OCI-LY7 (cell line): ENCODE data around the gene SHOC2. TPM values are rescaled to one million over a fixed set of nuclear protein-coding genes. Genes with fewer than 3 reads are reported as not detected.

Experiments used
- BruUV-seq: library from RNA; stranded (reverse); fragments of 400-500 nt; replicated peaks from 2 replicates; lab custom pipeline; 2021; lab: Mats Ljungman, UMichigan
- CTCF ChIA-PET: fragments of 300-600 bp; sonication (Branson Sonifier 250); formaldehyde crosslinking; loops from one replicate; lab custom pipeline; 2022; ENCODE audit warnings: antibody characterized with exemption; ENCODE audit not compliant: unreplicated experiment; lab: Charles Lee
- POLR2A ChIA-PET: fragments of 300-600 bp; sonication (Branson Sonifier 250); formaldehyde crosslinking; loops from one replicate; lab custom pipeline; 2022; ENCODE audit warnings: antibody characterized with exemption; lab: Charles Lee
- DNase-seq: peaks from one replicate; pipeline ENCODE4 v3.0.0-alpha.2; 2015; ENCODE audit warnings: low spot score
- H2AFZ ChIP-seq: fragments of 200-600 bp; sonication (generic), shearing (Covaris generic); 2 replicates; pipeline ENCODE4 v1.6.1; 2014; ENCODE audit warnings: mild to moderate bottlenecking, antibody characterized with exemption, low read length, moderate library complexity
- H3K27ac ChIP-seq: fragments of 200-600 bp; sonication (generic); 2 replicates; pipeline ENCODE4 v1.5.1; 2014; ENCODE audit warnings: mixed run types, low read depth, mild to moderate bottlenecking, moderate library complexity, low read length, inconsistent platforms; ENCODE audit not compliant: poor library complexity, severe bottlenecking
- H3K36me3 ChIP-seq: fragments of 200-600 bp; sonication (generic); 2 replicates; pipeline ENCODE4 v1.6.1; 2014; ENCODE audit warnings: mild to moderate bottlenecking, antibody characterized with exemption, low read length, moderate library complexity, mixed read lengths; ENCODE audit not compliant: insufficient read depth
- H3K4me1 ChIP-seq: fragments of 200-600 bp; sonication (generic); 2 replicates; pipeline ENCODE4 v1.5.1; 2014; ENCODE audit warnings: mild to moderate bottlenecking, low read length; ENCODE audit not compliant: insufficient read depth, poor library complexity, severe bottlenecking
- H3K4me2 ChIP-seq: fragments of 200-600 bp; sonication (generic); 2 replicates; pipeline ENCODE4 v1.6.1; 2014; ENCODE audit warnings: mild to moderate bottlenecking, low read length
- H3K4me3 ChIP-seq: fragments of 200-600 bp; sonication (generic); 2 replicates; pipeline ENCODE4 v1.5.1; 2014; ENCODE audit warnings: mild to moderate bottlenecking, low read depth, low read length; ENCODE audit not compliant: poor library complexity, severe bottlenecking
- H3K79me2 ChIP-seq: fragments of 200-600 bp; sonication (generic); 2 replicates; pipeline ENCODE4 v1.6.1; 2016; ENCODE audit warnings: low read depth, mild to moderate bottlenecking, low read length, moderate library complexity, mixed read lengths; ENCODE audit not compliant: insufficient read depth
- H3K9me2 ChIP-seq: fragments of 200-600 bp; sonication (generic); 2 replicates; pipeline ENCODE4 v1.6.1; 2016; ENCODE audit warnings: mild to moderate bottlenecking, low read length, mixed read lengths; ENCODE audit not compliant: insufficient read depth
- H3K9me3 ChIP-seq: fragments of 200-600 bp; sonication (generic); 2 replicates; pipeline ENCODE4 v1.6.1; 2014; ENCODE audit warnings: mild to moderate bottlenecking, mixed run types, low read length, mixed read lengths
- H4K20me1 ChIP-seq: fragments of 200-600 bp; sonication (generic); 2 replicates; pipeline ENCODE4 v1.6.1; 2014; ENCODE audit warnings: mild to moderate bottlenecking, antibody characterized with exemption, low read length, moderate library complexity, mixed read lengths; ENCODE audit not compliant: insufficient read depth
- CTCF ChIP-seq: fragments of 200-600 bp; sonication (generic); conservative IDR thresholded peaks from 2 replicates; pipeline ENCODE4 v1.5.1; 2014; ENCODE audit warnings: mild to moderate bottlenecking, antibody characterized with exemption, low read length, moderate library complexity, mixed read lengths
- EZH2phosphoT487 ChIP-seq: fragments of 200-600 bp; sonication (generic); IDR thresholded peaks from 2 replicates; pipeline ENCODE4 v1.6.1; 2018; ENCODE audit warnings: low read depth, borderline replicate concordance, mild to moderate bottlenecking, mixed run types, antibody characterized with exemption, low read length, moderate library complexity, mixed read lengths
- intact Hi-C: fragments of 100-400 bp; cut with micrococcal nuclease; formaldehyde crosslinking; loops from one replicate; pipeline ENCODE4 v1.10.0; 2022; ENCODE audit not compliant: unreplicated experiment
- total RNA-seq, 2 experiments: library from RNA; depleted of rRNA in 1 of 2; stranded (reverse); fragments of >200 nt in 1 of 2; shearing (Covaris generic) in 1 of 2; gene quantifications; 2 replicates each; pipeline ENCODE4 v1.2.3, GENCODE V29; 2014 to 2022

SHOC2 gene
- total RNA-seq, 2 experiments from 2014 or later, result 54.1 to 92.2 TPM

GRCh38 chr10:110994406-110995086, 75.1 kb downstream of the SHOC2 start:
- Histone ChIP-seq H3K9me3 (peaks cover 4% of the 10 kb centered on the region; the same call in 1 of the 2 replicates), H3K9me2 (no peaks in the 10 kb centered on the region), H3K79me2 (peaks cover 92% of the 10 kb centered on the region; the same call in 1 of the 2 replicates), H4K20me1 (no peaks in the 10 kb centered on the region), H3K4me2 (no peak overlapping the region), H3K27ac (no peak overlapping the region), H3K36me3 (peaks cover 82% of the 10 kb centered on the region), H2AFZ (no peak overlapping the region), H3K4me1 (no peaks in the 10 kb centered on the region), H3K4me3 (no peak overlapping the region)
- DNase-seq, result no peak
- POLR2A ChIA-PET, result no interaction called here
- no peak for TF ChIP-seq EZH2phosphoT487
- TF ChIP-seq CTCF, result no peak
- BruUV-seq, result no TSS peak
- intact Hi-C loops, result no loop called here
- CTCF ChIA-PET, result no interaction called here

- no peak for TF ChIP-seq CTCF
- no peak for TF ChIP-seq EZH2phosphoT487
- H3K79me2 ChIP-seq, result peaks cover 95% of the 10 kb centered on the region; the same call in 1 of the 2 replicates
- no peaks in the 10 kb centered on the region for H3K9me3 ChIP-seq
- CTCF ChIA-PET, result interaction anchor here (1.1 kb wide), 1 partner anchor 49 kb away, joined by 3 read pairs; no protein-coding TSS in a partner anchor
- no peak overlapping the region for H3K27ac ChIP-seq
- no peak overlapping the region for H3K4me2 ChIP-seq
- intact Hi-C loops, result no loop called here
- peaks cover 84% of the 10 kb centered on the region for H3K36me3 ChIP-seq
- DNase-seq, result no peak
- H4K20me1 ChIP-seq, result no peaks in the 10 kb centered on the region
- no peaks in the 10 kb centered on the region for H3K4me1 ChIP-seq
- POLR2A ChIA-PET, result interaction anchor here (0.9 kb wide), 1 partner anchor 12 kb away, joined by 4 read pairs; no protein-coding TSS in a partner anchor
- no peak overlapping the region for H3K4me3 ChIP-seq
- H2AFZ ChIP-seq, result no peak overlapping the region
- no peaks in the 10 kb centered on the region for H3K9me2 ChIP-seq
- no TSS peak for BruUV-seq
Measured at GRCh38 chr10:110995301-110995700, 75.9 kb downstream of the SHOC2 start.

- no peaks in the 10 kb centered on the region for H3K9me3 ChIP-seq
- no peak for DNase-seq
- TF ChIP-seq EZH2phosphoT487 (no peak), CTCF (no peak)
- no peaks in the 10 kb centered on the region for H3K4me1 ChIP-seq
- H3K4me2 ChIP-seq, result no peak overlapping the region
- BruUV-seq, result no TSS peak
- intact Hi-C loops, result no loop called here
- no peaks in the 10 kb centered on the region for H3K9me2 ChIP-seq
- ChIA-PET CTCF (interaction anchor here (1.1 kb wide), 1 partner anchor 50 kb away, joined by 3 read pairs; no protein-coding TSS in a partner anchor), POLR2A (no interaction called here)
- H3K79me2 ChIP-seq, result peaks cover 93% of the 10 kb centered on the region; the same call in 1 of the 2 replicates
- peaks cover 92% of the 10 kb centered on the region for H3K36me3 ChIP-seq
- H3K4me3 ChIP-seq, result no peak overlapping the region
- H4K20me1 ChIP-seq, result no peaks in the 10 kb centered on the region
- H3K27ac ChIP-seq, result no peak overlapping the region
- no peak overlapping the region for H2AFZ ChIP-seq
Measured at GRCh38 chr10:110996256-110996655, 76.9 kb downstream of the SHOC2 start.
